Stimulated activated CD4-positive, alpha-beta T cell treated with anti-CD3 and anti-CD28 coated beads, Interleukin-4, amount 100 ng/mL, for 4 hours (primary cell): Measurements from ENCODE around the gene NOP9.

Source experiments
- DNase-seq, 2 experiments: peaks; one replicate each; pipeline ENCODE4 v3.0.0-alpha.2; 2020

The NOP9 gene

DNA sequence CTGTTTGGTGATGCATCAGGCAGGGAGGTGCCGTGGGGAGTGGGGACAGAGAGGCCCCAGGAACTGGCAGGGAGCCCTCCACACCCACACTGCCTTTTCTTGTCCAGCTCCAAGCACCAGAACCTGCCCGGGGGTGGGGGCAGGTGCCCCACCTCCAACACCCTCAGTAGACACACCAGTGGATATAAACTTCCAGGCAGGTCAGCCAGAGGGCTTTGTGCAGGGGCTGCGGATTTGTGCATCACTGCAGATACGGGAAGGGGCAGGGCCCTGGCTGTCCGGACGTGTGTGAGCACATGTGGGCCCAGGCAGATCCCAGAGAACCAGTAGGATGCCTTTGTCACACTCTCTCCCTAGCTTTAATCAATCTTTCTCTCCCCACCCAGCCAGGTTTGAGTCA lies 35.4 kb upstream of the NOP9 start:
- DNase-seq, result no peak

DNA sequence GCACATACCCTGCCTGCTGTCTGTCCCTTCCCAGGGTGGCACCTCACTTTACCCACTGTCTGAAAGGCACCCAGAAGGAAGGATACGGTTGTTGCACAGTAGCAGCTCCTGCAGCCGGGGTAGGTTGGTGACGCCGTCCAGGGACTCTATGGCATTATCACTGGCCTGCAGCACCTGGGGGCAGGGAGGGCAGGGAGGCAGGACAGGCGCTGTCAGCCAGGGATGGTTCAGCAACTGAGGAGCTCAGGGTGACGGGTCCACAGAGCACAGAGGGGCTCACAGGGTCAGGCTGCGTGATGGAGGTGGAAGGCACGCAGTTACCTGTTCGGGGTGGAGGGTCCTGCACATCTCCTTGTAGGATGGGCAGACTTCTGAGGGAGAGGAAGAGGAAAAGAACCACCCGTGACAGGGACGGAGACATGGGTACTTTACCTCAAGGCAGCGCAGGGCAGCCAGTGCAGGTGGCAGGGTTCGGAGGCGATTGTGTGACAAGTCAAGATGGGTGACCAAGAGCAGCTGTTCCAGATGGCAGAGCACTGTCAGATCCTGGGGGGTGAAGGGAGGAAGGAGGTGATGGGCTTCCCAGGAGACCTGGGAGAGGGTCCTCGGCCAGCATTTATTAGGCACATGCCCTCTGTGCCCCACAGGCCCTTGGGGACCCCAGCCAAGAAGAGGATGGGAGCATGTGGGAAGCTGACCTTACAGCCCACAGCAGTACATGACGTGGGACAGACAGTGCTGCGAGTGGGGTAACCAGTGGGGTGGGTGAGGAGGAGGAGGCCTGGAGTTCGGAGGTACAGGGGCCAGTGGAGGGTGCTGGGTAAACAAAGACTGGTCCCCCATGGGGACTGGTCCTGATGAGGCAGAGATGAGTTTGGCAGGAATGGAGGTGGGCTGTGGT lies 33.1 kb upstream of the NOP9 start:
- DNase-seq, result no peak

DNA sequence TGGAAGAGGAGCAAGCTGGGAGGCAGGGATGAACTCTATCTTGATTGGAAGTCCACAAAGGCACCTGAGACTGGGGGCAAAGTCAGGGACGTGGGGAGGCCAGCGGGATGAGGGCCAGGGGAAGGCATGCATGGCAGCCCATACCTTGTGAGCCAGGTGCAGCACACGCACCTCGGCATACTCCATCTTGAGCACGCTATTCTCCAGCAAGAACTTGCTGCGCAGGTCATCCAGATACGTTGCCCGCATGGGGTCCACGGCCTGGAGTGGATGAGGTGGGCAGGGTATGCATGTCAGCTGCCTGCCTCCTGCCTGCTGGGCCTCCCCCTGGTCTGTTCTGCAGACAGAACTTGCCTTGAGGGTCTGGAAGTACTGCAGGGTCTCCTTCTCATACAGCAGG lies 32.1 kb upstream of the NOP9 start:
- no peak for DNase-seq

DNA sequence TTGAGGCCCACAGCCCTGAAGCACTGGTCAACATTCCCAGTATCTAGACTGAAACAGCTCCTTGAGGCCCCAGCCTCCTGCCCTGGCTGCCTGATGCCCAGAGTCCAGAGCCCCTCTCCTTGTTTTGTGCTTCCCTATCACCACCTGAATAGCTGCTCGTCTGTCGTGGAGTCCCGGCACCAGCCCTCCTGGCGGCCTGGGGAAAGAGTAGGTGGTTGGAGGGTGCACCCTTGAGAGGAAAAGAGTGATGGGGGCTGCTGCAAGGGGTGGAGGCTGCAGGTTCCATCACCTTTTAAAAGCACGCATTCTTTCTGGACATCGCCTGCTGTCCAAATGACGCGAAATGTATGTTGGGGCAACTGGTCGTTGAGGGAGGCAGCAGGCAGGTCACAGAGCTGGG lies 31.4 kb upstream of the NOP9 start:
- DNase-seq, result no peak

DNA sequence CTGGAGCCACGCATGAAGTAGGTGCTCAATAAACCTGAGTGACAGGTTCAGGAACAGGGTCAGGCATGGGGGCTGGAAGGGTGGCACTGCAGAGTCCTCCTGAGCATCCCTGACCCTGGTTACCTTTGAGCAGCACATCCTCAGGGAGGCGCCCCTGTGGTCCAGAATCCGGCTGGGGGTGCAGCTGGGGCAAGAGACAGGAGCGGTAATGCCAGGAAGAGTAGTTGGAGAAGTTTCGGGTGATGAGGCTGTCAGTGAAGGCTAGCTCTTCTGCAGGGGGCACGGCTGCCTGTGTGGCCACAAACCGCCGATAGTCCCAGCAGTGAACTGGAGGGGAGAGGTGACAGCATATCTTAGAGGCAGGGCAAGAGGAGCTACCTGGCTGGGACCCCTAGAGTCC lies 30.3 kb upstream of the NOP9 start:
- DNase-seq, result no peak

DNA sequence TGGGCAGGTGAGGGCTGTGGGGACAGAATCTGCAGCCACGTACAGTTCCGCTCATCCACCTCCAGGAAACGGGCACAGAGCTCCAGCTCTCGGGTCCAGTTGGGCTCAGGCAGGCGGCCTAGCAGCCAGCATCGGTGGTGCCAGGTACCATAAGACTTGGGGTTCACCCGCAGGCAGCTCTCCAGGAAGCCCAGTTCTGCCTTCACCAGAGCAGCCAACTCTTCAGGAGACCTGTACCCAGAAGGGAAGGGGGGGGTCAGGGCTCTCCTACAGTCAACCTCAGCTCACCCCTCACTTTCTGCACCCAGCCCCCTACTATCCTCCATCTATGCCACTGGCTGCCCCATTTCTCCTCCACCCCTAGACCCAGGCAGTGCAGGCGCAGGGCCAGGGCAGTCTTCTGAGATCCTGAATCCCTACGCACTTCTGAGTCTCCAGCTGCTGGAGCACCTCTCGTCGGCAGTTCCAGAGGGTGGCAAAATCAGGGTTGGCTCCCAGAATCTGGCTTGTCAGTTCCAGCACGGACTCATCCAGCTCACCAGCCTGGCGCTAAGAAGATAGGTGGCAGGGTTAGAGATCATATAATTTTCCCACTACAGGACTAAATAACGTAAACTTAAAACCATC lies 29.6 kb upstream of the NOP9 start:
- no peak for DNase-seq

DNA sequence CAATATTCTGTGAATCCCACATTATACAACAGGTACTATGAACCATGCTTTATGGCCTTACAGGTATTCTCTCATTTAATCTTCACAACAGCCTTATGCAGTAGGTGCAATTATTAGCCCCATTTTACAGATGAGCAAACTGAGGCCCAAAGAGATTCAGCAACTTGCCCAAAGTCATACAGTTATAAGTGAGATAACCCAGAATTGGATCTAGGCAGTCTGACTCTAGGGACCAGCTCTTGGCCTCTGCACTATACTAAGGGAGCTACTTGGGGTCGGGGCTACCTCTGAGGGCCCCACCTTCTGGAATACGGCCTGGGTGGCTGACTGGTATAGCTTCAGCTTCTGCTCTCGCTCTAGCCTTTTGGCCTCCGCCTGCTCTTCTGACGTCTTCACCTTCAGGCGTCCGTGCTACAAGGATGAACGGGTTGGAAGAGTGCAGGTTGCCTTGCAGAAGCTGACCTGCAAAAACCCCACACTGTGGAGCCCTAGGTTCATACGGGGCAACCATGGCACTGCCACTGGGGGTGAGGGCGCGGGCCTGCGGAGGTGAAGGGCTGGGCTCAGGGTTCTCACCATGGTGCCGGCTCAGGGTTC lies 29.0 kb upstream of the NOP9 start:
- no peak for DNase-seq

DNA sequence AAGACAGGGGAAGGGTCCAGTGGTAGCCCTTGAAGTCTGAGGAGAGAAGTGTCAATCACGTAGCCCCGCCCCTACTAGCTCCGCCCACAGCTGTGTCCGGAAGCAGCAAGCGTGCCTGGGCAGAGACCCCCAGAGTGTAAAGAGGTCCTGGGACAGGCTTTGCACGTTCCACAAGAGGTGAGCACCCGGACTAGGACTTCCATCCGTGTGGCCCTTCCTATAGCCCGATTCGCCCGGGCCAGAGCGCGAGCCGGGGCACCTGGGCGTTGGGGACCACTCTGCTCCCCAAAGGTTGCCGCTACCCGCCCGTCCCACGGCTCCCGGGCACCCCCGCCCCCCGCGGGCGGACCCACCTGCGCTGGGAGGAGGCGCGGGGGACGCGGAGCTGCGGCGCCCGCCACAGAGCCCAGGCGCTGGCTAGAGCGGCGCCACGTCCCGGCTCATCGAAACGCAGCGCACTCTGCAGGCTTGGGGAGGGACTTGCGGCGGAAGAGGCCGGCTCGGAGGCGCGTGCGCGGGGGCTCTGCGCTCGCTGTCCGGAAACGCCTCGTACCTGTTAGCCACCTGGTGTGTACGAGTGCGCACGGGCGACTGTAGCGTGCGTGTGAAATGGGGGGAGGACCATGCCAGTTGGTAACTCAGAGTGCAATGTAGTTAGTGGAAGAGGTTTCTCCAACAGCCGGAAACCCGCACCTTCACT lies 28.4 kb upstream of the NOP9 start, which contains the start of gene RABGGTA:
TSS of gene RABGGTA (minus strand) at position 464 of the 700 bp plus-strand sequence. CDS start 482 bp downstream, outside the sequence.
- DNase-seq, result peak; percentile 84 to 92

DNA sequence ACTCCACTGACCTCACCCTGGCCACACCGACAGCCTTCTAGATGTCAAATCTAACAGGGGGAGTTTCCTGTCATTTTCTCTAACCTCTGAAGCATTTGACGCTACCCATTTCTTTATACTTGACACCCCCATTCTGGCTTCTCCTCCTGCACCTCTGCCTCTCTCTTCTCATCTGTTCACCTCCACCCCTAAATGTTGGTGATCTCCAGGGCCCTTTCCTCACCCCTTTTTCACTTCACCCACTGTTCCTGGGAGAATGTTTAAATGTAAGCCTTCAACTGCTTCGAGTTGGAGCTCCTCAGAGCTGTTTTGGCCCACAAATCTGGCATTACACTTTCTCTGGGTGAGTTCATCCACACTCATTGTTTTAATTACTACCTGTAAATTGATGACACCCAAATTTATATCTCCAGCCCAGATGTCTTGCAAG lies 27.8 kb upstream of the NOP9 start:
- DNase-seq, result no peak

DNA sequence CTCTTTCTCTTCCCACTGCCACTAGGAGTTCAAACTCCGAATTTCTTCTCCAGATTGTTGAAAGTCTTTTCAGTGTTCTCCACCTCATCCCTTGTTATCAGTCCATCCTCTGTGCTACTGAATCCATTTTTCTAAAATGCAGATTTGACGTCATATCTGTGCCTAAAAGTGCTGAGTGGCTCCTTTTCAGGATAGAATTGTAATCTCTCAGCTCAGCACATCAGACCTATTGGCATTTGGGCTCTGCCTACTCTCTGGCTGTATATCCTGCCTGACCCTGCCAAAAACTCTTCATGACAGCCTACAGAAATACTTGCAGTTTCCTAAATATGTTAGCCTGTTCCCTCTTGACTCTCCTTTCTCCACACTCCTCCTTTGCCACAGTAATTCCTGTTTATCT lies 27.2 kb upstream of the NOP9 start:
- no peak for DNase-seq

DNA sequence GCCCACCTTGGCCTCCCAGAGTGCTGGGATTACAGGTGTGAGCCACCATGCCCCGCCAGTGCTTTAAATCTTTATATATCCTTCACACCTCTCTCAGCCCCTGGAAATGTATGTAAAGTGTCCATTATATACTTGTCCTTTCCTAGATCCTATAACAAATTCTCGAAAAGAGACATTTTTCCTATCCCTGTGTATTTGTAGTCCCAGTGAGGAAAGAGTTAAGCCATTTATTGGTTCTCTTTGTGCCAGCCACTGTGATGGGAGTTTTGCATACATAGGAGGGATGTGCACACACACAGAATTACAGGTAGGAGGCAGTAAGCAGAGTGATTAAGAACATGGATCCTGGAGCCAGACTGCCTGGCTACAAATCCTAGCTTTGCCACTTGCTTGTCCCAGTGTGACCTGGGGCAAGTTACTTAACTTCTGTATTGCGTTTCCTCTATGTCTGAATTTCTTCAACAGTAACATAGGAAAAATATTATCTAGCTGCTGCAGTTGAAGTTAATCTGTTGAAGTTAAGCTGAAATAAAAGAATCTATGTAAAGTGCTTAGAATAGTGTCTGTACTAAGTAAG lies 26.1 kb upstream of the NOP9 start:
- DNase-seq, result no peak

DNA sequence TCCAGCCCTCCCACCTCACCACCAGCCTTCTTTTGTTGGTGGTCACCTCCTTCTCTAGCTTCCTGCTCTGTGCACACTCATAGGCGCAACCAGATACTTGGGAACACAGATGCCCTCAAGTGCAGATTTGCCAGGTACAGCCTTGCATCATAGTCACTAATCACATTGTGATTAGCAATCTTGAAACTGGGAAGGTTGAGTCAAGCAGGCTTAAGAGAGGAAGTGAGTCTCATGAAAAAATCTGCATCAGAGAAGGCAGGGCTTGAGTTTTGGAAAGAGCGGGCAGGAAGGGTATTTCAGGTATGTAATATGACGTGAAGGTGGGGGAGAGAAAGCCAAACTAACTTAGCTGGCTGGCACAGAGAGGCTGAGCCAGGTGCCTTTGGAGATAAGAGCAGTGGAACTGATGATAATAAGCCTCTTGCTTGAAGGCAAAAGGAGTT lies 25.5 kb upstream of the NOP9 start:
- peak; percentile 29 to 72 for DNase-seq

DNA sequence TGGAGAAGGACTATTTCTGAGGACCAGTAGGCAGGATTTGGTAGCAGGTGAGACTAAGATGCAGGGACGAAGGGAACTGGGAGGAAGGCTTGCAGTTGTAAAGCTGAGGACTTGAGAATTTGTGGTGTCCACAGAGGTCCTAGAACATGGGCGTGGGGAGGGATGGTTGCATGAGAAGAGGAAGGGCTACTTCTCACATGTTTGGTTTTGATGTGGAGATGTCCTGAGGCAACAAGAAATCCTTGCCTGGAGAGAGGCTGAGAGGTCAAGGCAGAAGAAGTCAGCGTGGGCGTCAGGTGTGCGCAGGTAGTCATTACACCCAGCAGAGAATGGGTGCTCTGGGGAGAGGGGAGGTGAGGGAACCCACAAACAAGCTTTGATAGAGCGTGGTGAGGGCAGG lies 22.6 kb upstream of the NOP9 start:
- DNase-seq, result no peak

DNA sequence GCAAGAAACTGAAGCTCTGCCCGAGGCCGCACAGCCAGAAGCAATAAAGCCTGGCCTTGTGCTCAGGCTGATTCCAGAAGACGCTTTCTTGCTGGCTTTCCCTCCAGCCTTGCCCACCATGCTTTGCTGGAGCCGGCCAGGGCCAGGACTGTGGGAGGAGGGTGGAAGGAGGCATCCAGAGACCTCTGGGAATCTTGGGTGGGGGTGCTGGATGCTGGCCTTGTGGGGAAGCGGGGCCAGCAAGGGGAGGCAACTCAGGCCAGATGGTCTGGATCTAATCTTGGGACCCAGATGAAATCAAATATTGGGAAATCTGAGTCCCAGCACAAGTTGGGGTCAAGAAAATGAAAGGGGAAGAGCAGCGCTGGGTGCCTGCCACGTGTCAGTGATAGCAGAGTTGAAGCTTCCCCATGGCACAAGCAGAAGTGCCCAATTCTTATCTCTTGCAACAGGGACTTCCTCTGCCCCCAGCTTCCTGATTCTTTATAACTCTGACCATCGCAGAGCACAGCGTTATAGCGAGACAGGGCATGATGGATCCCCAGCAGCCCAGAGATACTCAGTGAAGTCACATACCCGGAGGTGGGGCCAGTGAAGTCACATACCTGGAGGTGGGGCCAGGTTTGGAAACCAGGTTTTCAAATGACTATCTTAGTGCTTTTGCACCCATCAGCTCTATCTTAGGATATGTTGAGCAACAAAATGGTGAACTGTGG lies 21.9 kb upstream of the NOP9 start:
- peak in 1 of 2 experiments; percentile 20 for DNase-seq

DNA sequence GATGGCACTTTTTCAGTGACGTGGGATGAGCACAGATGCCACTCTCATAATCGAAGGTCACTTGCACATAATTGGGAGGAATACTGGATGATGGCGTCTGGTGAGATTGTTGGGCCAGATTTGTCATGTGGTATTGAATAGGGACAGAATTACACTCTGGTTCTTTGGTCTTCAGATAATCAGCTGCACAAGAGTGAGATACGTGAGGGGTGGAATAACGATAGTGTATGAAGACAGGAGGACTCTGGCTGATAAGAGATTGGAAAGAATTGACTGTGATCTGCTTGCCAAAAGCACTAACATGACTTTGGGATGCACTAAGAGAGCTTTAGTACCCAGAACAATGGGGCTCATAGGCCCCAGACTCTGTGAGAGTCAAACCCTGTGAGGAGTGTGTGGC lies 21.2 kb upstream of the NOP9 start:
- DNase-seq, result no peak

DNA sequence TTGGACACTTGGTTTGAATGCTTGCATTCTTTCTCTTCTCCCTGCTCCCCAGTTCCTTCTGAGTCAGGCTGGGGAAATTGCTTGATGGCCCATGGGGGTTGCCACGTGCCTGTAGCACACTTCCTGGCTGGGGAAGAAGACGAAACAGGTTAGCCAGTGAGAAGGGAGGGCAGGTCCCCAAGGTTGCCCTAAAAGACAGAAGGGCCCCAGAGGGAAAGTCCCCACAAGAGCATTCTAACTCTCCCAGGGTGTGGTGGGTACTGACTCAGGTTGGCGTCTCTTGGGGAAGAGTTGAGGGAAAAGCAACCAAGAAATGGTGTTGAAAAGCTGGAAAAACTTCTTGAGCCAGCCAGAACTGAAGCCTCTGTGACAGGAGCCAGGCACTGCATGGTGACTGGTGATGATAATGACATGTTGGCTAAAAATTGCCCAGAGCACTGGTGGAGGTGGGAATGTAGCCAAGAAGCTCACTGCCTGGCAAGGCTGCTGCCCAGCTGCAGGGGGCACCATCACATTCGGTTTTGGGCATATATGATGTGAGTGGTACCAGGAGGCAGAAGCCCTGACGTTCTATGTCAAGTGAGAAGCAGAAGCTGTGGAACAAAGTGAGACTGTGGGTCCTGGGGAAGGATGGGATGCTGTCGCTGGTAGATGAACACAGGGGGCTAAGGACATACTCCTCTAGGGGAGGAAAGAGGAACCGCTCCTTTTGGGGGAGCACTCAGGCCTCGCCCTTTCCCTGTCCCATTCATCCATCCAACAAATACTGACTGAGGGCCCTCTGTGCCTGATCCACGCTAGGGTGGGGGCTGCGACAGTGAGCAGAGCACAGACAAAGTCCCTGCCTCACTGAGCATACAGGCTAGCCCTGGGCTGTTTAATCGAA lies 20.1 kb upstream of the NOP9 start:
- DNase-seq, result peak; percentile 41 to 66

DNA sequence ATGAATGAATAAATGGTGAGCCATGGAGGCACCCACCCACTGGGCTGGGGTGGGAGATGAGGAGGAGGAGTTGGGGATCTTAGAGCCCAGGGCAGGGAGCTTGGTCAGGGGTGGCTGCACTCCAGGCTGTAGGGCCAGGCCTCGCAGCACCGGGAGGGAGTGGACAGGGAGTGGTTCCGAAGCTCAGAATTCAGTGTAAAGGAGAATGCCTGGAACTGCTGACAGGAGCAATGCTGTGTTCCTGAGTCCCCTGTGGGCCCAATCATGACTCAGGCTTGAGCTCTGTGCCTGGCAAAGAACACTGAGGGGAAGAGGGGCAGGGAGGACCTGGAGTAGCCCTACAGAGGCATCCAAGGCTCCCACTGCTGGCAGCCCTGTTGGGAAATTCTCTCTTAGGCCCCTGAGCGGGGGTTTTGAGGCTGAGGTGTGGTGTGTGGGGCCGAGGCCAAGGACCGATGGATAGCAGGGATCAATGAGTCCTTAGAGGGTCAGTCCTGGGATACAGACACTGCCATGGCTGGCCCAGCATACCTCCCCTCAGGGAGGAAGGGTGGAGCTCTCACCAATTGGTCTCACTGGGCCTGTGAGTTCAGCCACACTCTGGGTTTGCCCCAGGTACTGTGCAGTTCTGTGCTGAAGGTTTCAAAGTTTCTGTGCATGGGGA lies 18.7 kb upstream of the NOP9 start:
- DNase-seq, result no peak

DNA sequence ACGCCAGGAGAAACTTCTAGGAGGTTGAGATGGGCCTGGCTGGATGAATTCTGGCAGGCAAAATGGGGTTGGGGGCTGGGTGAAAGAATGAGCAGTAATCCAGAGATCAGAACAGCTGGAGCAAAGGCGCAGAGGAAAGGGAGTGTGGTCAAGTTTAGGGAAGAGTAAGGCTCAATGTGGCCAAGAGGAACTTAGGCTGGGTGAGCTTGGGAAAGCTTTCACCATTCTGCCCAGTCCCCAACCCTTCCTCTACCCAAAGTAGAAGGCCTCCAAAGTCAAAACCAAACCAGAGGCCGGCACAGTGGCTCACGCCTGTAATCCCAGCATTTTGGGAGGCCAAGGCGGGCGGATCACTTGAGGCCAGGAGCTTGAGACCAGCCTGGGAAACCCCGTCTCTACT lies 18.0 kb upstream of the NOP9 start:
- DNase-seq, result no peak

DNA sequence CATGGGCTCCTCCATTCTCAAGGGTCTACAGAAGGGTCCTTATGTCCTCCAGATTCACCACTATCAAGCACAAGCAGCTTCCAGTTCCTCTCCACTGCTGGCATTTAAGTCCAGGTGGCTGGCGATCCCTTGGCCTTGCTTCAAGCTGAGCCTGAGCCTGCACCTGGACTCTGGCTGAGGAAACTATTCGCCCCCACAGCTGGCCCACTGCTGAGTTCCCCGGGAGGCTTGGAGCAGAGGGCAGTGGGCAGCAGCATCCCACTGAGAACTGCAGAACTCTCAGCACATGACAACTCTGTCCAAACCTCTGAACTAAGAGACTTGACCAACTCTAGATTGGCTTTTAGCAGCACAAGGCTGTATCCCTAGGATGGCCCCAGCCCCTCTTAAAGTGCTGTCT lies 16.9 kb upstream of the NOP9 start:
- no peak for DNase-seq

DNA sequence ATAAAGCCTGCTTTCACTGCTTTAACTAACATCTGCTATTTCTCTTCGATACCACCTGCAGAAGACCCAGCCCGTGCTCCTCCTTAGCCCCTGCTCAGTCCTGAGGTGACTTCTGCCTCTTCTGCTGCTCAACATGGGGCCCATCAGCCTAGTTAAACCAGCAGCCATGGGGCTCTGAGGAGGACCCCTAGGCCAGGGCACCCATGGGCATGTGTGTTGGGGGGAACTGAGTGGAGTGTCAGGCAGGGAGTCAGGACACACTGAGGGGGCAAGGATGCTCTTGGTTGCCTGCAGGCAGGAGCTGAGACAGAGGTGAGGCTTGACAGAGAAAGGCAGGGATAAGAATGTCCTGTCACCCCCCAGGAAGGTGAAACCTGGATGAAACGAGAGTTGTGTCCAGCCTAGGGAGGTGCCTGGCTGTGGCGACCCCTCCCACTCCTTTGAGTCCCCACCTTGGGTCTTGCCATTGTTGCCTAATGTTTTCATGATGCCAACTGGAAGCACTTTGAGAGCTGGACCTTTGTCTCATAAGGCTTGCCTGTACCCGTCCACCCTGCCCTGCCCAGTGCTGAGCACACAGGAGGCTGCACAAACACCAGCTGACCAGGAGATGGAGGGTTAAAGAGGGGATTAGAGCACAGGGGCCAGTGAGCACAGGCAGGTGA lies 15.7 kb upstream of the NOP9 start:
- no peak for DNase-seq
